SJSA1 (cell line): Measurements from ENCODE around the gene FAM13C. TPM values are rescaled to one million over a fixed set of nuclear protein-coding genes. Genes with fewer than 3 reads are reported as not detected.

Experiments
- DNase-seq, 2 experiments: peaks; one replicate each; pipeline ENCODE4 v3.0.0-alpha.2; 2015 to 2020; ENCODE audit warnings: low spot score in 2 of 2, low read depth in 1 of 2
- H3K27ac ChIP-seq: fragments of 250-450 bp; sonication (Bioruptor Pico); 2 replicates; pipeline ENCODE4 v1.5.1; 2020; ENCODE audit warnings: mild to moderate bottlenecking, moderate library complexity
- H3K27me3 ChIP-seq: fragments of 250-450 bp; sonication (Bioruptor Pico); replicated peaks from 2 replicates; pipeline ENCODE4 v1.5.1; 2020; ENCODE audit warnings: mild to moderate bottlenecking, moderate library complexity
- H3K36me3 ChIP-seq: fragments of 250-450 bp; sonication (Bioruptor Pico); 2 replicates; pipeline ENCODE4 v1.5.1; 2020; ENCODE audit warnings: mild to moderate bottlenecking
- H3K4me1 ChIP-seq: fragments of 250-450 bp; sonication (Bioruptor Pico); replicated peaks from 2 replicates; pipeline ENCODE4 v1.6.1; 2021; ENCODE audit warnings: mild to moderate bottlenecking
- H3K4me3 ChIP-seq: fragments of 250-450 bp; sonication (Bioruptor Pico); 2 replicates; pipeline ENCODE4 v1.5.1; 2020; ENCODE audit warnings: mild to moderate bottlenecking
- H3K9me3 ChIP-seq: fragments of 250-450 bp; sonication (Bioruptor Pico); replicated peaks from 2 replicates; pipeline ENCODE4 v1.5.1; 2020; ENCODE audit warnings: mild to moderate bottlenecking
- total RNA-seq: library from RNA; depleted of rRNA; stranded (reverse); fragments of >200 nt; shearing (Covaris generic); gene quantifications from 2 replicates; pipeline ENCODE4 v1.2.3, GENCODE V29; 2014

Gene FAM13C
- total RNA-seq, 1 experiment from 2014 or later: 0.03 TPM

GRCh38 chr10:59322131-59322530, 40.2 kb downstream of the FAM13C start:
- Histone ChIP-seq H3K27me3 (no peaks in the 10 kb centered on the region), H3K27ac (no peak overlapping the region), H3K36me3 (no peaks in the 10 kb centered on the region), H3K9me3 (no peaks in the 10 kb centered on the region), H3K4me1 (no peaks in the 10 kb centered on the region), H3K4me3 (no peak overlapping the region)
- no peak for DNase-seq

DNA sequence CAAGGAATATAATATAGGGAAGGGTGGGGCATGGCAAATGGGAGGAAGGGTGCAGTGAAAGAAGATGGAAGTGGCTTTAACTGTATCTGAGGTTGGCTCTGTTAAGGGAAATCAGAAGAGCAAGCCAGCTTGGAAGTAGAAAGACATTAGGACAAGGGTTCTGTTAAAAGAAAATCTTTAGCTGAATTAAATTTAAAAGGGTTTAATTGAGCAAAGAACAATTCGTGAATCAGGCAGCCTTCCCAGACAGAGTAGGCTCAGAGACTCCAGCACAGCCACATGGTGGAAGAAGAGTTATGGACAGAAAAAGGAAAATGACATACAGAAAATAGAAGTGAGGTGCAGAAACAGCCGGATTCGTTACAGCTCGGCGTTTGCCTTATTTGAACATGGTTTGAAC, 42.0 kb downstream of the FAM13C start:
- Histone ChIP-seq H3K4me1 (no peaks in the 10 kb centered on the region), H3K36me3 (no peaks in the 10 kb centered on the region), H3K9me3 (no peaks in the 10 kb centered on the region), H3K4me3 (no peak overlapping the region), H3K27me3 (no peaks in the 10 kb centered on the region), H3K27ac (no peak overlapping the region)
- DNase-seq: no peak

DNA sequence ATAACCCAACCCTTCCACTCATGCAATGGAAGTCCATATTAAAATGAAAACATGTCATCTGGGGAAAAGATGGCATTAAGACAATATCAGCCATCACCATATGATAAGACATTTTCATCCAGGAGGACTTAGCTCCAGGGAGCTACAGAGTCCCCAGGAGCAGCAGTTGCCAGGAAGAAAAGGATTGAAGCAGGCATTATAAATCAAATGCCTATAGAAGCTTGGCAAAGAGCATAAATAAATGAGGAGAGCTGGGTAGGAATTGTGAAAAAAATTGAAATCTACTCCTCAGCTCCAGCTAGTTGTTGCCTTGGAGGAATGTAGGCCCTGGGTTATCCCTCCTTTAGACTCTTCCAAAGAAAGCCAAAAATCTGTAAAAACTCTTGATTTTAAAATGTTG, 42.5 kb downstream of the FAM13C start:
- Histone ChIP-seq H3K4me1 (no peaks in the 10 kb centered on the region), H3K9me3 (no peaks in the 10 kb centered on the region), H3K27me3 (no peaks in the 10 kb centered on the region), H3K4me3 (no peak overlapping the region), H3K36me3 (no peaks in the 10 kb centered on the region), H3K27ac (no peak overlapping the region)
- DNase-seq: no peak

DNA sequence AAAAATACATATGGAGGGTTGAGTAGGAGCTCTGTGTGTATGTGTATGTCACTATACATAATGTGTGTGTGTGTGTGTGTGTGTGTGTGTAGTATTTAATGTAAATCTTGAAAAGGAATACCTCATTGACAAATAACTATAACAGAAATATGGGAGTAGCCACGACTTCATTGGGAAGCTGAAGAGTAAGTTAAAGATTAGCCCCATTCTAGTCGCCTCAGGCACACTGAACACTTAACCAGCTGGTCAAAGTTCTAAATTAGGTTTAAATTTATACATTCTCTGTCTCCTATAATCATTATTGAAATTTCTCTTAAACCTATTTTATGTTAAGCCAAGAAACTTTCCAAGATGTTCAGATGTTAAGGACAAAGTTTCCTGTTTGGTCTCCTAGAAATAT, 45.3 kb downstream of the FAM13C start:
- no peaks in the 10 kb centered on the region for H3K36me3 ChIP-seq
- no peak overlapping the region for H3K27ac ChIP-seq
- DNase-seq: no peak
- H3K9me3 ChIP-seq: 0 out of 2 replicates have a peak, but pooled peaks cover 2% of the 10 kb centered on the region
- H3K27me3 ChIP-seq: no peaks in the 10 kb centered on the region
- H3K4me3 ChIP-seq: no peak overlapping the region
- no peaks in the 10 kb centered on the region for H3K4me1 ChIP-seq

DNA sequence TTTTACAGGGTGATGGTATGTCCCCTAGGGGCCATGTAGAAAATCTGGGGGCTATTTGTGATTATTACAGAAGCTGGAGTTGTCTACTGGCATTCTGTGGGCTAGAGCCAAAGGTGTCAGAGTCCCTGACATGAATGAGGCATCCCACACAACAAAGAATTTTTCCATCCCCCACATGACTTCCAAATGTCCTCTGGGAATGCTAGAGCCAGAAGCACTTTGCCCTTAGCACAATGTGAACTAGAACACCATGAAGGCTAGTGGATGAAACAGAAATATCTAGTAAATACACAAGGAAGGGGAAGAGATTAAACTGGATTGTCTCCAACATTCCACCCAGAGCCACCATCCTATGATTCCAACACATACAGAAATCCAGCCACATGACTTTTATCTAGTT, 46.9 kb downstream of the FAM13C start:
- 0 out of 2 replicates have a peak, but pooled peaks cover 2% of the 10 kb centered on the region for H3K9me3 ChIP-seq
- H3K36me3 ChIP-seq: no peaks in the 10 kb centered on the region
- no peaks in the 10 kb centered on the region for H3K4me1 ChIP-seq
- no peaks in the 10 kb centered on the region for H3K27me3 ChIP-seq
- DNase-seq: no peak
- no peak overlapping the region for H3K4me3 ChIP-seq
- no peak overlapping the region for H3K27ac ChIP-seq

DNA sequence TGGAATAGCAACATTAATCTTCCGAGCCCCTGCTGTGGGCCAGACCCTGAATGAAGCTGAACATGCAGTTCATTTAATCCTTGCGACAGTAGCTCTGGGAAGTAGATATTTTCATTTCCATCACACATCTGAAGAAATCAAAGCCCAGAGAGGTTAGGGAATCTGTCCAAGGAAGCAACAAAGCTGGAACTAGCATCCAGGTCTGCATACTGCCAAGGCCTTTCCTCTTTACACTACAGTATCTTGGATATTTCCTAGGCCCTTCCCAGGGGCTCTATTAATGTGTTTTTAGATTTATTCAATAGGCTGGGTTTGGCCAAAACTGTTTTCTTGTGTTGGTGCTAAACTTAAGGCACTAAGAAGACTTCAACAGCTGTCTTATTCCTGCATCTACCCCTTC, 48.1 kb downstream of the FAM13C start:
- Histone ChIP-seq H3K4me3 (no peak overlapping the region), H3K9me3 (0 out of 2 replicates have a peak, but pooled peaks cover 2% of the 10 kb centered on the region), H3K27me3 (no peaks in the 10 kb centered on the region), H3K36me3 (no peaks in the 10 kb centered on the region), H3K4me1 (no peaks in the 10 kb centered on the region), H3K27ac (no peak overlapping the region)
- no peak for DNase-seq

GRCh38 chr10:59312247-59312646, 50.1 kb downstream of the FAM13C start:
- 0 out of 2 replicates have a peak, but pooled peaks cover 2% of the 10 kb centered on the region for H3K9me3 ChIP-seq
- H3K27me3 ChIP-seq: no peaks in the 10 kb centered on the region
- no peak overlapping the region for H3K27ac ChIP-seq
- DNase-seq: no peak
- no peaks in the 10 kb centered on the region for H3K36me3 ChIP-seq
- H3K4me3 ChIP-seq: no peak overlapping the region
- no peaks in the 10 kb centered on the region for H3K4me1 ChIP-seq

DNA sequence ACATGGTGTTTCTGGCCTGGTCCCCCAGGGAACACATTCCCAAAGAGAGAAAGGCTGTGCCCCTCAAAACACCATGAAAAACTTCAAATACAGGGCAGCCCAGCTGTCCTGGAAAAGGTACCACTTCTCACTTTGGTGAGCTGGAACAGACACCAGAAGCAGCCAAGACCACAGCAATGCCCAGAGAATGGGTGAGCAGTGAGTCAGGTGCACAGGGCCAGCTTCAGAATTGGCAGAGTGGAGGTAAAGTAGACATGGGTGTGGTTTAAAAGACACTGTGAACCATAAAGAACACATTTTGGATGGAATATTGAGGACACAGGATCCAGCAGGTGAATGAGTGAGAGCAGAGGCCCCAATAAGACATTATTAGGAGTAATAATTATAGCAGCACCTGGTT, 51.3 kb downstream of the FAM13C start:
- H3K9me3 ChIP-seq: 0 out of 2 replicates have a peak, but pooled peaks cover 2% of the 10 kb centered on the region
- H3K27ac ChIP-seq: no peak overlapping the region
- H3K27me3 ChIP-seq: no peaks in the 10 kb centered on the region
- no peak for DNase-seq
- no peaks in the 10 kb centered on the region for H3K36me3 ChIP-seq
- H3K4me1 ChIP-seq: no peaks in the 10 kb centered on the region
- no peak overlapping the region for H3K4me3 ChIP-seq

- H3K36me3 ChIP-seq: no peaks in the 10 kb centered on the region
- H3K4me1 ChIP-seq: no peaks in the 10 kb centered on the region
- no peaks in the 10 kb centered on the region for H3K27me3 ChIP-seq
- no peak overlapping the region for H3K27ac ChIP-seq
- no peak for DNase-seq
- 0 out of 2 replicates have a peak, but pooled peaks cover 2% of the 10 kb centered on the region for H3K9me3 ChIP-seq
- no peak overlapping the region for H3K4me3 ChIP-seq
Observed at GRCh38 chr10:59310324-59310914, 51.9 kb downstream of the FAM13C start.

DNA sequence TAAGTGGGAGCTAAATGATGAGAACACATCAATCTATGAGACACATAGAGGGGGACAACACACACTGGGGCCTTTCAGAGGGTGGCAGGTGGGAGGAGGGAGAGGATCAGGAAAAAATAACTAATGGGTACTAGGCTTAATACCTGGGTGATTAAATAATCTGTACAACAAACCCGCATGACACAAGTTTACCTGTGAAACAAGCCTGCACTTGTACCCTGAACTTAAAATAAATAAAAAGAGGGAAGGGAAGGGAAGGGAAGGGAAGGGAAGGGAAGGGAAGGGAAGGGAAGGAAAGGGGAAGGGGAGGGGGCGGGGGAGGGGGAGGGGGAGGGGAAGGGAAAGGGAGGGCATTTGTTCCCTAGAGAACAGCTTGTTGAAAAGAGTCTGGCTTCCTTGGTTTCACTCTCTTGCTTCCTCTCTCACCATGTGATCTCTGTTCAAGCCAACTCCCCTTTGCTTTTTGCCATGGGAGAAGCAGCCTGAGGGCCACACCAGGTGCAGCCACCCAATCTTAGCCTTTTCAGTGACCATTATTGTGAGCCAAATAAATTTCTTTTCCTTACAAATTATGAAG, 57.7 kb downstream of the FAM13C start:
- Histone ChIP-seq H3K9me3 (no peaks in the 10 kb centered on the region), H3K36me3 (no peaks in the 10 kb centered on the region), H3K27me3 (no peaks in the 10 kb centered on the region), H3K27ac (no peak overlapping the region), H3K4me3 (no peak overlapping the region), H3K4me1 (no peaks in the 10 kb centered on the region)
- no peak for DNase-seq

DNA sequence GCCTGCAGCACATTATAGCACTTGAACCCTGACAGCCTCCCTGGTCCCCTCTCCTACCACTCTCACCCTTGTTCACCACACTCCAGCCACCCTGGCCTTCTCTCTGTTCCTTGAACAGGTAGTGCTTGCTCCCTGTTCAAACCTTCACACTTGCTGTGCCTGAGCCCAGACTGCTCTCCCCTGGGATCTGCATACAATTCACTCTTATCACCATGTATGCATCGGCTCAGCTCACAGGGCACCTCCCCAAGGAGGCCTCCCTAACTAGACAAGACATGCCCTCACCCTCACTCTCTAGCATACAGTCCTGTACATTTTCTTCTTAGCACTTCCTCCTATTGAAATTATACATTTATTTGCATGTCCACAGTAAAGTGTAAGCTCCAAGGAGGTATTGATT, 59.3 kb downstream of the FAM13C start:
- no peak overlapping the region for H3K27ac ChIP-seq
- no peaks in the 10 kb centered on the region for H3K36me3 ChIP-seq
- DNase-seq: no peak
- H3K9me3 ChIP-seq: no peaks in the 10 kb centered on the region
- no peaks in the 10 kb centered on the region for H3K4me1 ChIP-seq
- H3K27me3 ChIP-seq: no peaks in the 10 kb centered on the region
- H3K4me3 ChIP-seq: no peak overlapping the region

DNA sequence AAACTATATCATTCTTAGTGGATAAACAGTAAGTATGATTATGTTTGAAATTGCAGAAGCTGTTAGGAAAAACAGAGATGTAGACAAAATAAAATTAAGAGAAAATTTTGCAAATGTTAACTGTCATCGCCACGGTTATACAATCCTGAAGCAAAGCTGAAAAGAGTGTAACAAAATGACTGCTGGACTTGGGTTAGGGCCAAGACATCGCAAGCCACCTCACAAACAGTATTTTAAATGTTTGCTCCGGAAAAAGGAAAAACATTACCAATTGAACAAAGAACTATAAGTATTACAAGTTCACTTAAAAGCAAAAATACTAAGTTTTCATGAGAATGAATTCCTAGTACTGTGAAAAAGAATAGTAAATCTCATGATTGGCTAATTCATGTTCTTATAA, 60.0 kb downstream of the FAM13C start:
- H3K4me1 ChIP-seq: no peaks in the 10 kb centered on the region
- no peak for DNase-seq
- no peaks in the 10 kb centered on the region for H3K36me3 ChIP-seq
- H3K9me3 ChIP-seq: no peaks in the 10 kb centered on the region
- no peak overlapping the region for H3K27ac ChIP-seq
- no peak overlapping the region for H3K4me3 ChIP-seq
- no peaks in the 10 kb centered on the region for H3K27me3 ChIP-seq

GRCh38 chr10:59301067-59301754, 61.1 kb downstream of the FAM13C start:
- Histone ChIP-seq H3K4me3 (no peak overlapping the region), H3K9me3 (no peaks in the 10 kb centered on the region), H3K4me1 (no peaks in the 10 kb centered on the region), H3K27me3 (no peaks in the 10 kb centered on the region), H3K36me3 (no peaks in the 10 kb centered on the region), H3K27ac (no peak overlapping the region)
- DNase-seq: no peak

DNA sequence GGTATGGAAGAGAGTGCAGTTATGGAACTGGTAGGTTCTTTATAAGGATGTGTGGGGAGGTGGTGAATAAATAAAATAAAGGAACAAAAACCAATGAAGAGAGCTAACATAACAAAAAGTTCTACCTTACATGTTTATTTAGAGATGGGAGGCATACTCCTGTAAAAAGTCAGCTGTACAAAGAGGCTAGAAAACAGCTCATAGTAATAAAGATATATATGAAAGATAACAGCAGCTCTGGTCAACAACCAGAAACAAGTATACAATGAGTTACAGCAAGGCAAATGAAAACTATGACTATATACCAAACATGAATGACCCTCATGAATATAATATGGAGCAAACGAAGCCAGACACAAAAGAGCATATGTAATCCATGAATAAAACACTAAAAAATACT, 62.0 kb downstream of the FAM13C start:
- Histone ChIP-seq H3K4me1 (no peaks in the 10 kb centered on the region), H3K27ac (no peak overlapping the region), H3K27me3 (no peaks in the 10 kb centered on the region), H3K36me3 (no peaks in the 10 kb centered on the region), H3K4me3 (no peak overlapping the region), H3K9me3 (no peaks in the 10 kb centered on the region)
- no peak for DNase-seq
